Lower lobe of right lung (tissue), 2 donors: ENCODE results near the gene DACT3. TPM values are rescaled to one million over a fixed set of nuclear protein-coding genes. Genes with fewer than 3 reads are reported as not detected.

Experiments used
- ATAC-seq, 2 donors: fragments of 200-7000 bp; cut with Tn5 transposase; one replicate each; pipeline ENCODE4 v1.9.1; 2020 to 2022; ENCODE audit warnings: mild to moderate bottlenecking in 2 of 2, moderate library complexity in 2 of 2
- DNase-seq: peaks from one replicate; pipeline ENCODE4 v3.0.0-alpha.2; 2020
- H3K27ac ChIP-seq: fragments of 200-600 bp; one replicate; pipeline ENCODE4 v1.8.0; 2022
- H3K27me3 ChIP-seq: fragments of 200-600 bp; one replicate; pipeline ENCODE4 v1.8.0; 2022; ENCODE audit warnings: low read depth
- H3K36me3 ChIP-seq: fragments of 200-600 bp; one replicate; pipeline ENCODE4 v1.8.0; 2022; ENCODE audit warnings: mild to moderate bottlenecking
- H3K4me1 ChIP-seq: fragments of 200-600 bp; one replicate; pipeline ENCODE4 v1.8.0; 2022
- H3K4me3 ChIP-seq: fragments of 200-600 bp; one replicate; pipeline ENCODE4 v1.8.0; 2022; ENCODE audit warnings: mild to moderate bottlenecking
- H3K9me3 ChIP-seq: fragments of 200-600 bp; one replicate; pipeline ENCODE4 v1.8.0; 2022
- CTCF ChIP-seq: fragments of 200-600 bp; IDR thresholded peaks from one replicate; pipeline ENCODE4 v1.8.0; 2022; ENCODE audit warnings: antibody characterized with exemption, mild to moderate bottlenecking
- intact Hi-C: fragments of 100-400 bp; cut with DNase I; formaldehyde crosslinking; loops from one replicate; pipeline ENCODE4 v1.11.0; 2022
- total RNA-seq: library from RNA; stranded (reverse); fragmentation: NEBNext Ultra II Directional; extraction: Animal tissue kit (Norgen Biotek cat#: 25700); gene quantifications from one replicate; pipeline ENCODE4 v1.2.1, GENCODE V29; 2021
- donor health status: DM: no; HTN: yes; CAD: no; lungs with severe emphysema.

The DACT3 gene
- total RNA-seq, 1 donor from 2014 or later = 4.9 TPM

- H3K9me3 ChIP-seq = no peaks in the 10 kb centered on the region
- ATAC-seq (peak; percentile 48 to 64), DNase-seq (no peak)
- H3K4me3 ChIP-seq = no peak overlapping the region
- peaks cover 100% of the 10 kb centered on the region for H3K36me3 ChIP-seq
- intact Hi-C loops = no loop called here
- H3K27ac ChIP-seq = no peak overlapping the region
- no peaks in the 10 kb centered on the region for H3K27me3 ChIP-seq
- no peaks in the 10 kb centered on the region for H3K4me1 ChIP-seq
- TF ChIP-seq CTCF = no peak
These were observed 17.2 kb upstream of the DACT3 start for GRCh38 chr19:46678110-46678732.

GRCh38 chr19:46674416-46675178, 13.6 kb upstream of the DACT3 start:
- H3K36me3 ChIP-seq = peaks cover 73% of the 10 kb centered on the region
- intact Hi-C loops = no loop called here

GRCh38 chr19:46670813-46671212, 9.8 kb upstream of the DACT3 start:
- ATAC-seq (no peak), DNase-seq (no peak)
- TF ChIP-seq CTCF = no peak
- H3K36me3 ChIP-seq = peaks cover 35% of the 10 kb centered on the region
- no peak overlapping the region for H3K4me3 ChIP-seq
- no peak overlapping the region for H3K27ac ChIP-seq
- H3K27me3 ChIP-seq = no peaks in the 10 kb centered on the region
- intact Hi-C loops = no loop called here
- H3K4me1 ChIP-seq = no peaks in the 10 kb centered on the region
- no peaks in the 10 kb centered on the region for H3K9me3 ChIP-seq

More at GRCh38 chr19:46674416-46675178, 13.6 kb upstream of the DACT3 start:
- ATAC-seq = peak; percentile 6 to 23
- Histone ChIP-seq H3K4me3 (no peak overlapping the region), H3K4me1 (no peaks in the 10 kb centered on the region), H3K27me3 (no peaks in the 10 kb centered on the region), H3K27ac (no peak overlapping the region), H3K9me3 (no peaks in the 10 kb centered on the region)
- DNase-seq = no peak
- no peak for TF ChIP-seq CTCF

GRCh38 chr19:46668662-46669061, 7.7 kb upstream of the DACT3 start:
- no peaks in the 10 kb centered on the region for H3K27me3 ChIP-seq
- TF ChIP-seq CTCF = no peak
- no peaks in the 10 kb centered on the region for H3K4me1 ChIP-seq
- H3K36me3 ChIP-seq = peaks cover 14% of the 10 kb centered on the region
- H3K9me3 ChIP-seq = no peaks in the 10 kb centered on the region
- H3K27ac ChIP-seq = no peak overlapping the region
- intact Hi-C loops = loop anchor here (10.0 kb wide), 1 partner anchor 64 kb away; the partner anchor contains the start of gene CALM3
- no peak overlapping the region for H3K4me3 ChIP-seq
- no peak for ATAC-seq
- no peak for DNase-seq

- intact Hi-C loops = loop anchor here (10.0 kb wide), 1 partner anchor 60 kb away; the partner anchor contains the start of gene CALM3
- peaks cover 6% of the 10 kb centered on the region for H3K27me3 ChIP-seq
- DNase-seq (no peak), ATAC-seq (no peak)
- H3K4me1 ChIP-seq = peaks cover 17% of the 10 kb centered on the region
- H3K27ac ChIP-seq = no peak overlapping the region
- no peak overlapping the region for H3K4me3 ChIP-seq
- no peak for TF ChIP-seq CTCF
- no peaks in the 10 kb centered on the region for H3K36me3 ChIP-seq
- no peaks in the 10 kb centered on the region for H3K9me3 ChIP-seq
These were observed 4.1 kb upstream of the DACT3 start for GRCh38 chr19:46665072-46665471.
